Body of pancreas (tissue), 4 donors: ENCODE data around the gene NUP50.

Experiments used
- CTCF ChIP-seq, 7 experiments: fragments of 450-650 bp in 4 of 7; fragments of 200-600 bp in 3 of 7; sonication (generic) in 3 of 7; IDR thresholded peaks; one replicate each; pipeline ENCODE4 v1.5.1; 2016 to 2019; ENCODE audit warnings: antibody characterized with exemption in 7 of 7
- POLR2A ChIP-seq, 3 donors: fragments of 450-650 bp; IDR thresholded peaks; one replicate each; pipeline ENCODE4 v1.6.1; 2016; ENCODE audit warnings: antibody characterized with exemption in 3 of 3, mild to moderate bottlenecking in 2 of 3

- TF ChIP-seq CTCF (IDR thresholded peaks at IDR 0.05) (no peak), POLR2A (IDR thresholded peaks at IDR 0.05) (no peak)
Measured at GRCh38 chr22:45200230-45200629, 36.5 kb downstream of the NUP50 start.
